Gastrocnemius medialis (tissue), 4 donors: ENCODE data around the gene NLGN1.

Source experiments
- CTCF ChIP-seq, 5 experiments: fragments of 450-650 bp in 3 of 5; fragments of 200-600 bp in 2 of 5; sonication (generic) in 2 of 5; IDR thresholded peaks in 4 of 5; conservative IDR thresholded peaks in 1 of 5; 1 replicate in 4 of 5; 2 replicates in 1 of 5; pipeline ENCODE4 v1.5.1; 2016 to 2019; ENCODE audit warnings: antibody characterized with exemption in 5 of 5, mild to moderate bottlenecking in 3 of 5, moderate library complexity in 3 of 5
- POLR2A ChIP-seq, 2 donors: fragments of 450-650 bp; IDR thresholded peaks; one replicate each; pipeline ENCODE4 v1.6.1; 2017; ENCODE audit warnings: antibody characterized with exemption in 2 of 2, mild to moderate bottlenecking in 2 of 2, moderate library complexity in 2 of 2

GRCh38 chr3:174126990-174127758 is 729.6 kb downstream of the NLGN1 start:
- no peak for TF ChIP-seq CTCF (IDR thresholded peaks at IDR 0.05 in 4 of 5, conservative IDR thresholded peaks at IDR 0.05 in 1 of 5)
- no peak for TF ChIP-seq POLR2A (IDR thresholded peaks at IDR 0.05)
